Endothelial cell of umbilical vein (primary cell): ENCODE data around the gene DDR2.

Experiments used
- CTCF ChIP-seq, 2 donors: IDR thresholded peaks; 1 replicate in 1 of 2; 2 replicates in 1 of 2; pipeline ENCODE4 v1.5.1; 2011; ENCODE audit warnings: low read length in 2 of 2, mild to moderate bottlenecking in 2 of 2, moderate library complexity in 2 of 2, control low read depth in 1 of 2, inconsistent platforms in 1 of 2, low read depth in 1 of 2; ENCODE audit not compliant: insufficient read depth in 1 of 2; ENCODE audit errors: extremely low read depth in 1 of 2
- EZH2 ChIP-seq: IDR thresholded peaks from 2 replicates; pipeline ENCODE4 v1.6.1; 2012; ENCODE audit warnings: borderline replicate concordance, low read depth, mild to moderate bottlenecking, moderate library complexity, low read length, inconsistent platforms; ENCODE audit not compliant: severe bottlenecking

DNA sequence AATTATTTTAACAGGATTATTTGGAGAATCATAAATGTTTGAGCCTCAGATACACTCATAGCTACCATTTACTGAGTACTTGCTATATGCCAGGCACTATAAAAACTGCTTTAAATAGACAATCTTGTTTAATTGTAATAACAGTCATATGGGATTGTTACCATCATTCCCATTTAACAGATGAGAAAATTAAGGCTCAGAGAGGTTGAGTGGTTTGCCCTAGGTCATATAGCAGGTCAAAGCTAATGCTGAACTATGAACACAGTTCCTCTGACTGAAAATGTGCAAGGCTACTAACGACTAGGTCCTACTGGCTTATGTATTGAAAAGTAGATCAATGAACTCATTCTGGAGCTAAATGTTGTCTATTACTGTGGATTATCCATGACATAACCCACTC lies 63.4 kb downstream of the DDR2 start:
- TF ChIP-seq CTCF (IDR thresholded peaks at IDR 0.05; ENCODE audit: extremely low read depth in 1 of 2, insufficient read depth in 1 of 2, low read depth in 1 of 2, low read length in 2 of 2) = no peak
- no peak for TF ChIP-seq EZH2
